Ascending aorta (tissue), 2 donors: Measurements from ENCODE around the gene SEPSECS. TPM values are rescaled to one million over a fixed set of nuclear protein-coding genes. Genes with fewer than 3 reads are reported as not detected.

ENCODE experiments used
- DNase-seq, 2 donors: peaks; one replicate each; pipeline ENCODE4 v3.0.0-alpha.2; 2019; ENCODE audit warnings: low spot score in 2 of 2
- H3K27ac ChIP-seq, 2 donors: fragments of 200-600 bp; sonication (generic); one replicate each; pipeline ENCODE4 v1.5.1; 2016 to 2017; ENCODE audit warnings: mild to moderate bottlenecking in 1 of 2
- H3K27me3 ChIP-seq: fragments of 200-600 bp; sonication (generic); one replicate; pipeline ENCODE4 v1.5.1; 2017
- H3K36me3 ChIP-seq, 2 donors: fragments of 200-600 bp; sonication (generic); one replicate each; pipeline ENCODE4 v1.5.1; 2016
- H3K4me1 ChIP-seq, 2 donors: fragments of 200-600 bp; sonication (generic); one replicate each; pipeline ENCODE4 v1.5.1; 2016 to 2017; ENCODE audit warnings: mild to moderate bottlenecking in 1 of 2
- H3K4me3 ChIP-seq, 2 donors: fragments of 200-600 bp; sonication (generic); one replicate each; pipeline ENCODE4 v1.5.1; 2016 to 2017; ENCODE audit warnings: mild to moderate bottlenecking in 1 of 2
- H3K9me3 ChIP-seq, 2 donors: fragments of 200-600 bp; sonication (generic); one replicate each; pipeline ENCODE4 v1.5.1; 2016
- intact Hi-C: fragments of 100-400 bp; cut with DNase I; formaldehyde crosslinking; loops from one replicate; pipeline ENCODE4 v1.15.1; 2023
- total RNA-seq: library from RNA; depleted of rRNA; stranded (reverse); fragments of >200 nt; gene quantifications from one replicate; pipeline ENCODE4 v1.1.0, GENCODE V29; 2016
- TF ChIP-seq, protein P1 (sequence below), 3 experiments: fragments of 200-600 bp in 2 of 3; fragments of 450-650 bp in 1 of 3; sonication (generic) in 2 of 3; IDR thresholded peaks; one replicate each; pipeline ENCODE4 v1.5.1; 2016 to 2019; ENCODE audit warnings: antibody characterized with exemption in 3 of 3, mild to moderate bottlenecking in 1 of 3, moderate library complexity in 1 of 3

The SEPSECS gene
- total RNA-seq, 1 donor from 2014 or later, result 5.2 TPM

DNA sequence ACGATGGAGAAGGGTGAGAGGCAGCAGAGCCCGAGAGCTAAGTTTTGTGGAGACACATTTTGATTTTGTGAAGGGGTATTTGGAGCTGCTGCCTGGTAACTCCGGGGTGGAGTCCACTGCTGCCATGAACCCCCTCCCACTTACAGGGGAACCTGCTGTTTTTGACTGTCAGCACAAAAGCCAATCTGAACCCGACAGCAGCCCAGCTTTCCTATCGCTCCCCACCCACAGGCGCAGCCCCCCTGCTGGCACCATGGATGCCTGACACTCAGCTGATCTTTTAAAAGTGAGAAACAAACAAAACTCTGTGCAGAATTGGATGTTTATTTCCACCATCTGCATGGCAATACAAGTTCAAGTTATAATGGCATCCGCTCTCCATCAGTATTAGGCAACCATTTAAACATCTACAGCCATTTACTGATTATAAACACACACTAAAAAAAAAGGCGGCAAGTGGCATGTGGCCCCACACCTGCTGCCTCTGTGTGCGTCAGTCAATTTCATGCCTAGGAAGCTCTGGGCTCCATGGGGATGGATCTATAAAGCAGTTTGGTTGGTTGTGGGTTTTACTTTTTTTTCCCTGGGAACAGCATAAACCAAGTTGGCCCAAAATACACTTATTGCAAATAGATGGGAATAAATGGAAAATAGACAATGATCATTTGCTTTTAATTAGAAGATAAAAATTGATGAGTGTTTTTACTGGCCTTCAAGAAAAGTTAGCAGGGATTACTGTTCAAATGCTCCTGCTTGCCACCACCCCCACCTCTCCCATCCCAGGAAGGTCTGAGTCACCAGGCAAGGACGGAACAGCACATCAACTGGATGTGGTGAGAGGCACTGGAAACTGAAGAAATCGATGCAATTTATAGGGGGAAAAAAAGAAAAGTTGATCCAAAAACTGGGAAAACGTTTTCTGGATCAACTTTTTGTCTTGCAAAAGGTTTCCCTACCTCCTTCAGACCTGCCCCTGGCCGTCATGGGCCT is 46.0 kb downstream of the SEPSECS start:
- no peaks in the 10 kb centered on the region for H3K9me3 ChIP-seq
- no peak for DNase-seq
- H3K36me3 ChIP-seq, result no peaks in the 10 kb centered on the region
- no peak overlapping the region for H3K4me3 ChIP-seq
- intact Hi-C loops, result no loop called here
- TF ChIP-seq, protein P1, sequence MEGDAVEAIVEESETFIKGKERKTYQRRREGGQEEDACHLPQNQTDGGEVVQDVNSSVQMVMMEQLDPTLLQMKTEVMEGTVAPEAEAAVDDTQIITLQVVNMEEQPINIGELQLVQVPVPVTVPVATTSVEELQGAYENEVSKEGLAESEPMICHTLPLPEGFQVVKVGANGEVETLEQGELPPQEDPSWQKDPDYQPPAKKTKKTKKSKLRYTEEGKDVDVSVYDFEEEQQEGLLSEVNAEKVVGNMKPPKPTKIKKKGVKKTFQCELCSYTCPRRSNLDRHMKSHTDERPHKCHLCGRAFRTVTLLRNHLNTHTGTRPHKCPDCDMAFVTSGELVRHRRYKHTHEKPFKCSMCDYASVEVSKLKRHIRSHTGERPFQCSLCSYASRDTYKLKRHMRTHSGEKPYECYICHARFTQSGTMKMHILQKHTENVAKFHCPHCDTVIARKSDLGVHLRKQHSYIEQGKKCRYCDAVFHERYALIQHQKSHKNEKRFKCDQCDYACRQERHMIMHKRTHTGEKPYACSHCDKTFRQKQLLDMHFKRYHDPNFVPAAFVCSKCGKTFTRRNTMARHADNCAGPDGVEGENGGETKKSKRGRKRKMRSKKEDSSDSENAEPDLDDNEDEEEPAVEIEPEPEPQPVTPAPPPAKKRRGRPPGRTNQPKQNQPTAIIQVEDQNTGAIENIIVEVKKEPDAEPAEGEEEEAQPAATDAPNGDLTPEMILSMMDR (IDR thresholded peaks at IDR 0.05), result no peak
- no peaks in the 10 kb centered on the region for H3K4me1 ChIP-seq
- no peaks in the 10 kb centered on the region for H3K27me3 ChIP-seq
- H3K27ac ChIP-seq, result no peak overlapping the region

DNA sequence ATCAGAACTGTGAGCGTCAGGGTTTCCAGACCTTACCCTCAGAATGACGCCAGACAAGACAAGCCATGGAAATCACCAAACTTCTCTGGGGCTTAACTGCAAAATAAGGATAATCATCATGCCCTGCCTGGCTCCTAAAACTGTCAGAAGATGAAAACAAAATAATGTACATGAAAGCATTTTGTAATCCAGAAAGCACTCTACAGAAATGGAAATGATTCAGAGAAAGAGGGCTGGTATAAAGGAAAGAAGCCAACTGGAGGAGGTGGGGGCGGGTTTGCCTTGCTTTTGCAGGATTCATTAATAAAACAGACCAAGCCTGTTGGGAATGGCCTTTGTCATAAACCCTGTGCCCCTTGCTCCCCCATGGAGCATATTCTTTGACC is 47.3 kb downstream of the SEPSECS start:
- H3K9me3 ChIP-seq, result no peaks in the 10 kb centered on the region
- no peaks in the 10 kb centered on the region for H3K36me3 ChIP-seq
- TF ChIP-seq, protein P1 (IDR thresholded peaks at IDR 0.05), result no peak
- no peak for DNase-seq
- no peaks in the 10 kb centered on the region for H3K4me1 ChIP-seq
- H3K27me3 ChIP-seq, result no peaks in the 10 kb centered on the region
- intact Hi-C loops, result no loop called here
- no peak overlapping the region for H3K4me3 ChIP-seq
- no peak overlapping the region for H3K27ac ChIP-seq

DNA sequence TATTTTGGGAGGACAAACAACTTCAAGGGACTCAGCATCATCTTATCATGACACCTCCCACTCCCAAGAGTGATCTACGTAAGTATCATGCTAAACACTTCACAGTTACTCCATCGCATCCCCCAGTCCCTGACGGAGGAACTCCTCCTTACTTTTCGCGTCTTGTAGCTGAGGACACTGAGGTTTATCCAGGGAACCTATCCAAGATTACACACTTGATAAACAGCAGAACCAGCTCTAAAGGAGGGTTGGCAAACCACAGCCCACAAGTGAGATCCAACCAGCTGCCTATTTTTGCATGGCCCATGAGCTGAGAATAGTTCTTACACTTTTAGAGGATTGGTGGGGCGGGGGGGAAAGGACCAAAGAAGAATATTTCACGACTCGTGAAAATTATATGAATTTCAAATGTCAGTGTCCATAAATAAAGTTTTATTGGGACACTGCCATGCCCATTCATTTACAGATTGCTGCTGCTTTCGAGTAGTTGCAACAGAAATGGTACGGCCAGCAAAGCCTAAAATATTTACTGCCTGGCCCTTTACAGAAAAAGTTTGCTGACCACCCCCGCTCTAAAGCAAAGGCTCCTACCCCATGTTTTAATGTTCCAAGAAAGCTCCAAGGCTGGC is 47.8 kb downstream of the SEPSECS start:
- intact Hi-C loops, result no loop called here
- no peaks in the 10 kb centered on the region for H3K27me3 ChIP-seq
- H3K9me3 ChIP-seq, result no peaks in the 10 kb centered on the region
- H3K4me3 ChIP-seq, result no peak overlapping the region
- H3K4me1 ChIP-seq, result no peaks in the 10 kb centered on the region
- TF ChIP-seq, protein P1 (IDR thresholded peaks at IDR 0.05), result no peak
- H3K36me3 ChIP-seq, result no peaks in the 10 kb centered on the region
- no peak overlapping the region for H3K27ac ChIP-seq
- DNase-seq, result no peak

DNA sequence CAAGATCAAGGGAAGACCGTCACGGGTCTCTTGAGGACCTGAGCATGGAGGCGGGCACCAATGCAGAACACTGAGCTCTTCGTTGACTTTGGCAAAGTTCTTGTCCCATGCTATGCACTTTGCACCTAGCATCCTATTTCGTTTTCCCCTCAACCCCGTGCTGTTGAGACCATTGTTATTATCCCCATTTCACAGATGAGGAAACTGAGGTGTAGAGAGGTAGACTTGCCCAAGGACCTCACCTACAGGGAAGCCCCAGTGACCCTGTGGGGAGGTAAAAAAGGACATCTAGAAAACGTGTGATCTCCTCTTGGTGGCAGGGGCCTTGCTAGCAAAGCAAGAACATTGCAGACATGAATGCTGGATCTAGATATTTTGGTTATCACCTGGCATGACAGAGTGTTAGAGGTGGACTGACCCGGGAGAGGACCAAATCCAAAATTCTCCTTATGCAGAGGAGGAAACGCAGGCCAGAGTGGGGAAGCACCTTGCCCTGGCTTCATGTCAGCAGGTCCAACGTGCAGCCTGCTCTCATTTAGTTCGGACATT is 48.5 kb downstream of the SEPSECS start:
- no peaks in the 10 kb centered on the region for H3K36me3 ChIP-seq
- H3K9me3 ChIP-seq, result no peaks in the 10 kb centered on the region
- TF ChIP-seq, protein P1 (IDR thresholded peaks at IDR 0.05), result no peak
- intact Hi-C loops, result no loop called here
- no peaks in the 10 kb centered on the region for H3K4me1 ChIP-seq
- H3K4me3 ChIP-seq, result no peak overlapping the region
- no peak for DNase-seq
- no peak overlapping the region for H3K27ac ChIP-seq
- no peaks in the 10 kb centered on the region for H3K27me3 ChIP-seq

DNA sequence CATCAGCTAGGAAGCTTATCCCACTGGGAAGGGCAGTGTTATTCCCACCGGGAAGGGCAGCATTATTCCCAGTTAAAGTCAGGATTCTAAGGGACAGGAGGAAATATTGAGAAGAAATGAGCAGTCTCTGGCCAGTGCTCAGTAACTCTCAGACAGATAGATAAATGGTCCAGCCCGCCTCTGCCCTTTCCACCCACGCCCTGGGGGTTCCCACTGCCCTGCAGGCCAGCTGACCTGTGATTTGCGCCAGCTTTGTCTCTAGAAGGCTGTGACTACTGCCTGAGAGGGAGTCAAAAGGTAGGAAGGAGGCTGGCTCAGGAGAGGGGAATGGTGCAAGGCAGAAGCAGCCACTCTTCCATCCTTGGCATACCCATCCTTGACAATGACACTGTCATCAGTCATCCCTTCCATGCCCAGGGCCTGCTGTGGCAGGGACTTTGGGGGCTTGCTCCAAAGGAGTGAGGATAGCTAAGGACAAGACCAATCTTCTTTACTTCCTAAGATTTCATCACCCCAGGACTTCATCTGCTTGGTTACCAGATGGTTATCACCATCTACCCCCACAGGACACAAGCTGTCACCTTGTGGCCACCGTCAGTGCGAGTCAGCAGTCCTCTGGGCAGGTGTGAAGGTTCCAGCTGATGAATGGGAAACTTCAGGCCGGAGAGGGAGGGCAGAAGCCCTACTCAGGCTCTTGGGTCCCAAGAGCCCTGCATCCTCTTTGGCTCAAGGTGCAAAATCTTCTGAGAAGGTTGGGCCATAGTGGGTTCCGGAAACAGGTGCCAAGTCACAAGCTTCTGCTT is 49.5 kb downstream of the SEPSECS start:
- intact Hi-C loops, result no loop called here
- Histone ChIP-seq H3K4me3 (no peak overlapping the region), H3K27ac (no peak overlapping the region), H3K9me3 (no peaks in the 10 kb centered on the region), H3K36me3 (no peaks in the 10 kb centered on the region), H3K27me3 (no peaks in the 10 kb centered on the region), H3K4me1 (no peaks in the 10 kb centered on the region)
- no peak for DNase-seq
- TF ChIP-seq, protein P1 (IDR thresholded peaks at IDR 0.05), result no peak
